ENCODE results near the gene BBS12. TPM values are rescaled to one million over a fixed set of nuclear protein-coding genes. Genes with fewer than 3 reads are reported as not detected.

Gene BBS12
- total RNA-seq, 1 donor from 2014 or later: not detected

GRCh38 chr4:122691988-122692387 is 40.5 kb upstream of the BBS12 start:
- Histone ChIP-seq H3K36me3 (no peaks in the 10 kb centered on the region), H3K27ac (no peak overlapping the region), H3K4me1 (no peaks in the 10 kb centered on the region), H3K27me3 (no peaks in the 10 kb centered on the region), H3K4me3 (no peak overlapping the region), H3K9me3 (no peaks in the 10 kb centered on the region)
- intact Hi-C loops (cut with DNase I): no loop called here
- DNase-seq (ENCODE audit: low spot score in 2 of 2): no peak
- TF ChIP-seq CTCF (IDR thresholded peaks at IDR 0.05): no peak

- no peaks in the 10 kb centered on the region for H3K4me1 ChIP-seq
- no peak for DNase-seq (ENCODE audit: low spot score in 2 of 2)
- no peak overlapping the region for H3K27ac ChIP-seq
- no peaks in the 10 kb centered on the region for H3K9me3 ChIP-seq
- no peaks in the 10 kb centered on the region for H3K36me3 ChIP-seq
- no peaks in the 10 kb centered on the region for H3K27me3 ChIP-seq
- intact Hi-C loops (cut with DNase I): no loop called here
- TF ChIP-seq CTCF (IDR thresholded peaks at IDR 0.05): no peak
- no peak overlapping the region for H3K4me3 ChIP-seq
These were observed 39.6 kb upstream of the BBS12 start for GRCh38 chr4:122692641-122693520.

- no peak overlapping the region for H3K27ac ChIP-seq
- no peaks in the 10 kb centered on the region for H3K4me1 ChIP-seq
- intact Hi-C loops (cut with DNase I): no loop called here
- no peaks in the 10 kb centered on the region for H3K36me3 ChIP-seq
- no peak for DNase-seq (ENCODE audit: low spot score in 2 of 2)
- no peak overlapping the region for H3K4me3 ChIP-seq
- no peaks in the 10 kb centered on the region for H3K9me3 ChIP-seq
- no peaks in the 10 kb centered on the region for H3K27me3 ChIP-seq
- TF ChIP-seq CTCF (IDR thresholded peaks at IDR 0.05): no peak
These were observed 37.3 kb upstream of the BBS12 start for GRCh38 chr4:122695226-122695625.

GRCh38 chr4:122700178-122700725 is 32.3 kb upstream of the BBS12 start:
- no peak for TF ChIP-seq CTCF (IDR thresholded peaks at IDR 0.05)
- DNase-seq (ENCODE audit: low spot score in 2 of 2): no peak
- Histone ChIP-seq H3K27me3 (no peaks in the 10 kb centered on the region), H3K4me1 (no peaks in the 10 kb centered on the region), H3K27ac (no peak overlapping the region), H3K9me3 (no peaks in the 10 kb centered on the region), H3K4me3 (no peak overlapping the region), H3K36me3 (no peaks in the 10 kb centered on the region)
- intact Hi-C loops (cut with DNase I): no loop called here

- no peaks in the 10 kb centered on the region for H3K36me3 ChIP-seq
- no peak for DNase-seq (ENCODE audit: low spot score in 2 of 2)
- H3K4me3 ChIP-seq: no peak overlapping the region
- TF ChIP-seq CTCF (IDR thresholded peaks at IDR 0.05): no peak
- intact Hi-C loops (cut with DNase I): no loop called here
- no peak overlapping the region for H3K27ac ChIP-seq
- no peaks in the 10 kb centered on the region for H3K4me1 ChIP-seq
- no peaks in the 10 kb centered on the region for H3K27me3 ChIP-seq
- H3K9me3 ChIP-seq: no peaks in the 10 kb centered on the region
These were observed 31.4 kb upstream of the BBS12 start for GRCh38 chr4:122701061-122701460.
